H1 (cell line): ENCODE measurements around the gene CENPP. TPM values are rescaled to one million over a fixed set of nuclear protein-coding genes. Genes with fewer than 3 reads are reported as not detected.

Experiments
- CBX5 ChIP-seq: fragments of 300-800, 300-1000 bp; sonication (generic); IDR thresholded peaks from 2 replicates; pipeline ENCODE4 v1.7.1; 2016; ENCODE audit warnings: antibody characterized with exemption, low read length, low read depth
- CEBPB ChIP-seq: IDR thresholded peaks from 2 replicates; pipeline ENCODE4 v1.6.1; 2012; ENCODE audit warnings: low read depth, low read length
- SP2 ChIP-seq: IDR thresholded peaks from 2 replicates; pipeline ENCODE4 v1.6.1; 2012; ENCODE audit warnings: mild to moderate bottlenecking, low read length, inconsistent platforms
- polyA plus RNA-seq, 7 experiments: library from polyadenylated mRNA; depleted of rRNA in 3 of 7; stranded (reverse) in 5 of 7; unstranded in 2 of 7; fragments of >200 nt in 5 of 7; fragments of 200-250 nt in 2 of 7; gene quantifications; 1 replicate in 5 of 7; 2 replicates in 1 of 7; 4 replicates in 1 of 7; pipeline versions ENCODE4 v1.2.1 to v1.2.3, GENCODE V29; 2011 to 2013; ENCODE audit warnings: missing spikeins in 2 of 7, mixed read lengths in 2 of 7
- total RNA-seq: library from RNA; stranded (reverse); fragmentation: NEBNext Ultra II Directional; extraction: Animal tissue kit (Norgen Biotek cat#: 25700); gene quantifications from 2 replicates; pipeline ENCODE4 v1.2.1, GENCODE V29; 2021

The CENPP gene
- total and polyA plus RNA-seq, 2 of the 8 experiments (the other 6 are each of a cell fraction or from before 2014, with no cell fraction given) = 2.7 to 10.8 TPM

GRCh38 chr9:92289708-92290390 is 35.9 kb upstream of the CENPP start (continued):
- TF ChIP-seq CBX5 (no peak), CEBPB (no peak), SP2 (no peak)
- TF ChIP-seq, all 59 proteins: peak for 0
